PFSK-1 (cell line): Measurements from ENCODE around the gene CATSPERB.

Experiments used
- FOXP2 ChIP-seq: optimal IDR thresholded peaks from 2 replicates; pipeline ENCODE3; 2011; ENCODE audit warnings: borderline replicate concordance, control low read depth, inconsistent platforms; ENCODE audit not compliant: insufficient read depth; ENCODE audit errors: extremely low read length, extremely low read depth
- POLR2AphosphoS5 ChIP-seq: IDR thresholded peaks from 2 replicates; pipeline ENCODE4 v1.6.1; 2012; ENCODE audit warnings: low read depth, mild to moderate bottlenecking, control low read depth, low read length, moderate library complexity
- SIN3A ChIP-seq: IDR thresholded peaks from 2 replicates; pipeline ENCODE4 v1.6.1; 2012; ENCODE audit warnings: mild to moderate bottlenecking, low read length, moderate library complexity, borderline replicate concordance; ENCODE audit not compliant: insufficient read depth
- TAF1 ChIP-seq: IDR thresholded peaks from 2 replicates; pipeline ENCODE4 v1.6.1; 2012; ENCODE audit warnings: low read length, control low read depth, borderline replicate concordance; ENCODE audit not compliant: insufficient read depth
- TF ChIP-seq, protein P1 (sequence below), 2 experiments: IDR thresholded peaks; 2 replicates each; pipeline versions ENCODE4 v1.6.1 to v1.8.0; 2011 to 2012; ENCODE audit warnings: low read depth in 2 of 2, low read length in 2 of 2, control low read depth in 1 of 2, inconsistent platforms in 1 of 2, mild to moderate bottlenecking in 1 of 2, moderate library complexity in 1 of 2; ENCODE audit not compliant: insufficient read depth in 1 of 2

CATSPERB gene

GRCh38 chr14:91728616-91729183 is 3.2 kb downstream of the CATSPERB start:
- TF ChIP-seq TAF1 (no peak), SIN3A (no peak), FOXP2 (no peak), POLR2AphosphoS5 (no peak)
- TF ChIP-seq, protein P1, sequence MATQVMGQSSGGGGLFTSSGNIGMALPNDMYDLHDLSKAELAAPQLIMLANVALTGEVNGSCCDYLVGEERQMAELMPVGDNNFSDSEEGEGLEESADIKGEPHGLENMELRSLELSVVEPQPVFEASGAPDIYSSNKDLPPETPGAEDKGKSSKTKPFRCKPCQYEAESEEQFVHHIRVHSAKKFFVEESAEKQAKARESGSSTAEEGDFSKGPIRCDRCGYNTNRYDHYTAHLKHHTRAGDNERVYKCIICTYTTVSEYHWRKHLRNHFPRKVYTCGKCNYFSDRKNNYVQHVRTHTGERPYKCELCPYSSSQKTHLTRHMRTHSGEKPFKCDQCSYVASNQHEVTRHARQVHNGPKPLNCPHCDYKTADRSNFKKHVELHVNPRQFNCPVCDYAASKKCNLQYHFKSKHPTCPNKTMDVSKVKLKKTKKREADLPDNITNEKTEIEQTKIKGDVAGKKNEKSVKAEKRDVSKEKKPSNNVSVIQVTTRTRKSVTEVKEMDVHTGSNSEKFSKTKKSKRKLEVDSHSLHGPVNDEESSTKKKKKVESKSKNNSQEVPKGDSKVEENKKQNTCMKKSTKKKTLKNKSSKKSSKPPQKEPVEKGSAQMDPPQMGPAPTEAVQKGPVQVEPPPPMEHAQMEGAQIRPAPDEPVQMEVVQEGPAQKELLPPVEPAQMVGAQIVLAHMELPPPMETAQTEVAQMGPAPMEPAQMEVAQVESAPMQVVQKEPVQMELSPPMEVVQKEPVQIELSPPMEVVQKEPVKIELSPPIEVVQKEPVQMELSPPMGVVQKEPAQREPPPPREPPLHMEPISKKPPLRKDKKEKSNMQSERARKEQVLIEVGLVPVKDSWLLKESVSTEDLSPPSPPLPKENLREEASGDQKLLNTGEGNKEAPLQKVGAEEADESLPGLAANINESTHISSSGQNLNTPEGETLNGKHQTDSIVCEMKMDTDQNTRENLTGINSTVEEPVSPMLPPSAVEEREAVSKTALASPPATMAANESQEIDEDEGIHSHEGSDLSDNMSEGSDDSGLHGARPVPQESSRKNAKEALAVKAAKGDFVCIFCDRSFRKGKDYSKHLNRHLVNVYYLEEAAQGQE (IDR thresholded peaks at IDR 0.05; ENCODE audit: insufficient read depth in 1 of 2, low read depth in 2 of 2, low read length in 2 of 2): no peak

DNA sequence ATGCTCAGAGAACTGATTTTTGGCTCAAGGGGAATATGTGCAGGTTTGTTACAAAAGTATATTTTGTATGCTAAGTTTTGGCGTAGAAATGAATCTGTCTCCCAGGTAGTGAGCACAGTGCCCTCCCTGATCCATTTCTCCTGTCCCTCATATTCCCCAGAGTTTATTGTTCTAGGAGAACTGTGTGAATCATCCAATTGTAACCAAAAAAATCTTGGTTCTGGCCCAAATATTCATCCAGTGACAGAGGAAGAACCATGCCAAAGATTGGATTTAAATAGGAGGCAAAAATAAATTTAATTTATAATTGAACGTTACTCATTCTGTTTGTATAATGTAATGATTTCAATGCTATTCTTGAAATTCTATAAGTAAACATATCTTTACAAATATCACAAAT is 4.8 kb downstream of the CATSPERB start:
- TF ChIP-seq TAF1 (no peak), POLR2AphosphoS5 (no peak), FOXP2 (no peak), SIN3A (no peak)
- TF ChIP-seq, protein P1 (IDR thresholded peaks at IDR 0.05; ENCODE audit: insufficient read depth in 1 of 2, low read depth in 2 of 2, low read length in 2 of 2): no peak

DNA sequence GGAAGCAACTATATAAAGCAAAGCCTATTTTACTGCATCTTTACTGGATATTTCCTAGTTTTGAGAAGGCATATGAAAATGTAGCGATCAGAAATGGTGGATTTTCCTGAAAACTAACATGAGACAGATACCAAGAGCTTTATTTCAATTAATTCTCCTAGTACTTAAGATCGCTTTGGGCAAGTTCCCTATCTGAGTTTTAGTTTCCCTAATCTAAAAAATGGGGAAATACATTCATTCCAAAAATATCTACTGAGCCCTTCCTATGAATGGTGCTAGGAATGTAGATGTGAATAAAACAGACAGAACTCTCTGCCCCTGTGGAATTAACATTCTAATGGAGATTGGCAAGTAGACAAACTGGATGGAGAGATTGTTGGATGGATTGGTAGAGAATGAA is 8.4 kb downstream of the CATSPERB start:
- TF ChIP-seq SIN3A: no peak
- TF ChIP-seq POLR2AphosphoS5: no peak
- TF ChIP-seq FOXP2: no peak
- TF ChIP-seq, protein P1 (IDR thresholded peaks at IDR 0.05; ENCODE audit: insufficient read depth in 1 of 2, low read depth in 2 of 2, low read length in 2 of 2): no peak
- TF ChIP-seq TAF1: no peak

DNA sequence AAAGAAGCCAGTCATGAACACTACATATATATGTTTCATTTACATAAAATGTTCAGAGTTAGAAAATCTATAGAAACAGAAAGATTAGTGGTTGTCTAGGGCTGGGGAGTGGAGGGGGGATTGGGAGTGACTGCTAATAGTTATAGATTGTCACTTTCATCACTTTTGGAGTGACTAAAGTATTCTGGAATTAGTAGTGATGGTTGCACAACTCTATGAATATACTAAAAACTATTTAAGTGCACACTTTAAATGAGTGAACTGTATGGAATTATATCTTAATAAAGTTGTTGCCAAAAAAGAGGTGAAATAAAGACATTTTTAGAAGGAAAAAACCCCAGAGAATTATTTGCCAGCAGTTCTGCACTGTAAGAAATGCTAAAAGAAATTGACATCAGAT is 9.5 kb downstream of the CATSPERB start:
- TF ChIP-seq SIN3A (no peak), POLR2AphosphoS5 (no peak), FOXP2 (no peak), TAF1 (no peak)
- TF ChIP-seq, protein P1 (IDR thresholded peaks at IDR 0.05; ENCODE audit: insufficient read depth in 1 of 2, low read depth in 2 of 2, low read length in 2 of 2): no peak

GRCh38 chr14:91719839-91720238 is 12.0 kb downstream of the CATSPERB start:
- TF ChIP-seq FOXP2: no peak
- TF ChIP-seq SIN3A: no peak
- TF ChIP-seq POLR2AphosphoS5: no peak
- no peak for TF ChIP-seq TAF1
- TF ChIP-seq, protein P1 (IDR thresholded peaks at IDR 0.05; ENCODE audit: insufficient read depth in 1 of 2, low read depth in 2 of 2, low read length in 2 of 2): no peak
